HL-60 (cell line): ENCODE measurements around the gene ABCB10.
A peak's percentile ranks its signal among the peaks of the same experiment; 100 is the strongest.
"Not testable (repeated sequence)": the region's sequence is repeated elsewhere in the genome, so short reads cannot be mapped to it uniquely, and the experiment has no call there.

Experiments used
- DNase-seq, 2 experiments: peaks; one replicate each; pipeline ENCODE4 v3.0.0-alpha.2; 2010 to 2020; ENCODE audit warnings: low read depth in 1 of 2, low spot score in 1 of 2
- H3K27ac ChIP-seq: fragments of 250-450 bp; sonication (Bioruptor Pico); replicated peaks from 2 replicates; pipeline ENCODE4 v1.5.1; 2020; ENCODE audit warnings: mild to moderate bottlenecking, moderate library complexity
- H3K27me3 ChIP-seq: fragments of 250-450 bp; sonication (Bioruptor Pico); 2 replicates; pipeline ENCODE4 v1.5.1; 2021; ENCODE audit warnings: mild to moderate bottlenecking, moderate library complexity; ENCODE audit not compliant: insufficient read depth, poor library complexity, severe bottlenecking
- H3K4me3 ChIP-seq: replicated peaks from 2 replicates; pipeline ENCODE4 v1.5.1; 2011; ENCODE audit warnings: mild to moderate bottlenecking, control low read depth, low read length; ENCODE audit not compliant: insufficient read depth
- GABPA ChIP-seq: IDR thresholded peaks from 2 replicates; pipeline ENCODE4 v1.6.1; 2012; ENCODE audit warnings: low read depth
- POLR2AphosphoS5 ChIP-seq: IDR thresholded peaks from 2 replicates; pipeline ENCODE4 v1.6.1; 2012; ENCODE audit warnings: low read depth
- SPI1 ChIP-seq: IDR thresholded peaks from 2 replicates; pipeline ENCODE4 v1.6.1; 2012; ENCODE audit warnings: low read depth, mild to moderate bottlenecking, borderline replicate concordance
- TF ChIP-seq, protein P1 (sequence below): IDR thresholded peaks from one replicate; pipeline ENCODE4 v1.5.1; 2011; ENCODE audit warnings: low read length, control low read depth, inconsistent platforms; ENCODE audit not compliant: insufficient read depth
- TF ChIP-seq, protein P2 (sequence below): IDR thresholded peaks from 2 replicates; pipeline ENCODE4 v1.6.1; 2012; ENCODE audit warnings: low read depth; ENCODE audit not compliant: insufficient replicate concordance

ABCB10 gene

DNA sequence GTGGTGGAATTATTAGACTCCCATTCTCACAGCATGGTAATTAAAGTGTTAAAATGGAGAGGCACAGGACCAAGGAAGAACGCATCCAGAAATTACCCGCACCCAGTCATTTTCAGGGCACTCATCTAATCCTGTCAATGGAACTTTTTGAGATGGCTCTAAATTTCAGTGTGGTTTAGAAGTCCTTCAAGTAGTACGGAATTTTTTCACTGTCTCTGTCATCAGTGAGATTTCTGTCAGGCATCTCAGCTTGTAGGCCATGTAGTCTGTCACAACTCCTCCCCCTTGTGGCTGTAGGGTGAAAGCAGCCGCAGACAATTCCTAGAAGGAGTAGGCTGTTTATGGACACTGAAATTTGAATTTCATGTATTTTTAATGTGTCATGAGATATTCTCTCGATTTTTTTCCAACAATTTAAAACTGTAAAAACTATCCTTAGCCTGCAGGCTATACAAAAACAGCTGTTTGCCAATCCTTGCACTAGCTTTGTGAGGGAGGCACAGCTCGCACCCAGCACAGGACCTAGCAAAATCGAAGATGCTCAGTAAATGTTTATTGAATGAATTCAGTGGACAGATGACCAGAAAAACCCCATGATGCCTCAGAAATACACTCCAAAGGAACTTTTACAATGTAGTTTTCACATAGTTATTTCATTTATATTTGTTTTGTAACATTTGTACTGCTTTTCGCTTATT, 43.8 kb downstream of the ABCB10 start:
- no peak; the same call in 1 of the 2 replicates for TF ChIP-seq POLR2AphosphoS5
- TF ChIP-seq, protein P1, sequence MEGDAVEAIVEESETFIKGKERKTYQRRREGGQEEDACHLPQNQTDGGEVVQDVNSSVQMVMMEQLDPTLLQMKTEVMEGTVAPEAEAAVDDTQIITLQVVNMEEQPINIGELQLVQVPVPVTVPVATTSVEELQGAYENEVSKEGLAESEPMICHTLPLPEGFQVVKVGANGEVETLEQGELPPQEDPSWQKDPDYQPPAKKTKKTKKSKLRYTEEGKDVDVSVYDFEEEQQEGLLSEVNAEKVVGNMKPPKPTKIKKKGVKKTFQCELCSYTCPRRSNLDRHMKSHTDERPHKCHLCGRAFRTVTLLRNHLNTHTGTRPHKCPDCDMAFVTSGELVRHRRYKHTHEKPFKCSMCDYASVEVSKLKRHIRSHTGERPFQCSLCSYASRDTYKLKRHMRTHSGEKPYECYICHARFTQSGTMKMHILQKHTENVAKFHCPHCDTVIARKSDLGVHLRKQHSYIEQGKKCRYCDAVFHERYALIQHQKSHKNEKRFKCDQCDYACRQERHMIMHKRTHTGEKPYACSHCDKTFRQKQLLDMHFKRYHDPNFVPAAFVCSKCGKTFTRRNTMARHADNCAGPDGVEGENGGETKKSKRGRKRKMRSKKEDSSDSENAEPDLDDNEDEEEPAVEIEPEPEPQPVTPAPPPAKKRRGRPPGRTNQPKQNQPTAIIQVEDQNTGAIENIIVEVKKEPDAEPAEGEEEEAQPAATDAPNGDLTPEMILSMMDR: peak; percentile 84
- peak; percentile 39 to 79 for DNase-seq
- H3K27me3 ChIP-seq: no peaks in the 10 kb centered on the region

DNA sequence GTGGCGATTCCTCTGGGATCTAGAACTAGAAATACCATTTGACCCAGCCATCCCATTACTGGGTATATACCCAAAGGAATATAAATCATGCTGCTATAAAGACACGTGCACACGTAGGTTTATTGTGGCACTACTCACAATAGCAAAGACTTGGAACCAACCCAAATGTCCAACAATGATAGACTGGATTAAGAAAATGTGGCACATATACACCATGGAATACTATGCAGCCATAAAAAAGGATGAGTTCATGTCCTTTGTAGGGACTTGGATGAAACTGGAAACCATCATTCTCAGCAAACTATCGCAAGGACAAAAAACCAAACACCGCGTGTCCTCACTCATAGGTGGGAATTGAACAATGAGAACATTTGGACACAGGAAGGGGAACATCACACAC, 46.9 kb downstream of the ABCB10 start:
- H3K4me3 ChIP-seq, DNase-seq, H3K27ac ChIP-seq, H3K27me3 ChIP-seq: not testable (repeated sequence)

More for the DNA sequence above, 43.8 kb downstream of the ABCB10 start:
- Histone ChIP-seq H3K4me3 (no peak overlapping the region), H3K27ac (no peak overlapping the region)

DNA sequence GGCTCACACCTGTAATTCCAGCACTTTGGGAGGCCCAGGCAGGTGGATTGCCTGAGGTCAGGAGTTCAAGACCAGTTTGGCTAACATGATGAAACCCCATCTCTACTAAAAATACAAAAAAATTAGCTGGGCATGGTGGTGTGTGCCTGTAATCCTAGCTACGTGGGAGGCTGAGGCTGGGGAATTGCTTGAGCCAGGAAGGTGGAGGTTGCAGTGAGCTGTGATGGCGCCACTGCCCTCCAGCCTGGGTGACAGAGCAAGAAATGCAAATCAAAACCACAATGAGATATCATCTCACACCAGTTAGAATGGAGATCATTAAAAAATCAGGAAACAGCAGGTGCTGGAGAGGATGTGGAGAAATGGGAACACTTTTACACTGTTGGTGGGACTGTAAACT, 47.3 kb downstream of the ABCB10 start:
- not testable (repeated sequence) for H3K27me3 ChIP-seq, H3K27ac ChIP-seq, DNase-seq, H3K4me3 ChIP-seq

DNA sequence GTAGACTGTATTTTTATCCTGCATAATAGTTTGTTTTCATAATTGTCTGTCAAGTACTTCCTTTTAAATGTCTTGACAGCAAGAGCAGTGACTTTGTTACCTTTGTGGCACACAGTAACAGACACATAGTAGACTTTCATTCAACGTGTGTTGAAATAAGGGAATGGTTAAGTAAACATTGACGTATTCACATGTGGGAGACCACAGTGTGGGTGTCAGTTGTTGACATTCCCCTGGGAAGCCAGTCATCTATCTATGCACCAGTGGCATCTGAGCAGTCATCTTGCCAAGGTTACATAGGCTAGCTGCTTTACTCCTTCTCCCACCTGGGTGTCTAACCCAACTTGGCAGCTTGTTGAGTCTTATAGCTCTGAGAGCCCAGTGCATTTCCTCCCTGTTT, 48.9 kb downstream of the ABCB10 start:
- Histone ChIP-seq H3K27ac (peak overlapping the region; percentile 93), H3K4me3 (no peak overlapping the region), H3K27me3 (no peaks in the 10 kb centered on the region)
- TF ChIP-seq GABPA (no peak), POLR2AphosphoS5 (no peak), SPI1 (no peak)
- peak; percentile 23 to 60 for DNase-seq

DNA sequence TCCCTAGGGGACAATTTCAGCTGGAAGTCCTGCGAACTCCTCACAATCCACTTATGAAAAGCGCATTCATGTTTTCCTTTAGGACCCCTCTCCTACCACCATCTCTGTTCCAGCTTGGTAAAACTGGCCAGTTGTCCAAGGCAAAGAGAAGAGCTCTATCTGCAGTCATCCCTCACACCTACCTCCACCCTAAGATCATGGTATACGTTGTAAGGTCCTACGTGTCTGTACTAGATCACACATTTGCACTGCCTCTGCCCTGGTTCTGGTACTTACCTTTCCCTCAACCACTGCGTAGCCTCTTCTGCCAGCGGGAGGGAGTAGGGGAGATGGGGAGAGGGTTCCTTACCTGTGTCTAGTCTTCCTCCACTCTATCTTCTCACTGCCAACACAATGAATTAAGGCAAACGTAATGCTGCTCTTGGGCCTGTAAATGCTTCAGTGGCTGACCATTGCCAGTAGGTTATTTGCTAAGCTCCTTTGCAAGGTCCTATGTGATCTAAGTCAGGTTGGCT, 49.6 kb downstream of the ABCB10 start:
- TF ChIP-seq GABPA (no peak), SPI1 (no peak), POLR2AphosphoS5 (no peak)
- TF ChIP-seq, protein P2, sequence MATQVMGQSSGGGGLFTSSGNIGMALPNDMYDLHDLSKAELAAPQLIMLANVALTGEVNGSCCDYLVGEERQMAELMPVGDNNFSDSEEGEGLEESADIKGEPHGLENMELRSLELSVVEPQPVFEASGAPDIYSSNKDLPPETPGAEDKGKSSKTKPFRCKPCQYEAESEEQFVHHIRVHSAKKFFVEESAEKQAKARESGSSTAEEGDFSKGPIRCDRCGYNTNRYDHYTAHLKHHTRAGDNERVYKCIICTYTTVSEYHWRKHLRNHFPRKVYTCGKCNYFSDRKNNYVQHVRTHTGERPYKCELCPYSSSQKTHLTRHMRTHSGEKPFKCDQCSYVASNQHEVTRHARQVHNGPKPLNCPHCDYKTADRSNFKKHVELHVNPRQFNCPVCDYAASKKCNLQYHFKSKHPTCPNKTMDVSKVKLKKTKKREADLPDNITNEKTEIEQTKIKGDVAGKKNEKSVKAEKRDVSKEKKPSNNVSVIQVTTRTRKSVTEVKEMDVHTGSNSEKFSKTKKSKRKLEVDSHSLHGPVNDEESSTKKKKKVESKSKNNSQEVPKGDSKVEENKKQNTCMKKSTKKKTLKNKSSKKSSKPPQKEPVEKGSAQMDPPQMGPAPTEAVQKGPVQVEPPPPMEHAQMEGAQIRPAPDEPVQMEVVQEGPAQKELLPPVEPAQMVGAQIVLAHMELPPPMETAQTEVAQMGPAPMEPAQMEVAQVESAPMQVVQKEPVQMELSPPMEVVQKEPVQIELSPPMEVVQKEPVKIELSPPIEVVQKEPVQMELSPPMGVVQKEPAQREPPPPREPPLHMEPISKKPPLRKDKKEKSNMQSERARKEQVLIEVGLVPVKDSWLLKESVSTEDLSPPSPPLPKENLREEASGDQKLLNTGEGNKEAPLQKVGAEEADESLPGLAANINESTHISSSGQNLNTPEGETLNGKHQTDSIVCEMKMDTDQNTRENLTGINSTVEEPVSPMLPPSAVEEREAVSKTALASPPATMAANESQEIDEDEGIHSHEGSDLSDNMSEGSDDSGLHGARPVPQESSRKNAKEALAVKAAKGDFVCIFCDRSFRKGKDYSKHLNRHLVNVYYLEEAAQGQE: no peak
- TF ChIP-seq, protein P1: no peak
- no peaks in the 10 kb centered on the region for H3K27me3 ChIP-seq
- H3K27ac ChIP-seq: peak overlapping the region; percentile 93
- no peak for DNase-seq
- peak overlapping the region; percentile 95 for H3K4me3 ChIP-seq

DNA sequence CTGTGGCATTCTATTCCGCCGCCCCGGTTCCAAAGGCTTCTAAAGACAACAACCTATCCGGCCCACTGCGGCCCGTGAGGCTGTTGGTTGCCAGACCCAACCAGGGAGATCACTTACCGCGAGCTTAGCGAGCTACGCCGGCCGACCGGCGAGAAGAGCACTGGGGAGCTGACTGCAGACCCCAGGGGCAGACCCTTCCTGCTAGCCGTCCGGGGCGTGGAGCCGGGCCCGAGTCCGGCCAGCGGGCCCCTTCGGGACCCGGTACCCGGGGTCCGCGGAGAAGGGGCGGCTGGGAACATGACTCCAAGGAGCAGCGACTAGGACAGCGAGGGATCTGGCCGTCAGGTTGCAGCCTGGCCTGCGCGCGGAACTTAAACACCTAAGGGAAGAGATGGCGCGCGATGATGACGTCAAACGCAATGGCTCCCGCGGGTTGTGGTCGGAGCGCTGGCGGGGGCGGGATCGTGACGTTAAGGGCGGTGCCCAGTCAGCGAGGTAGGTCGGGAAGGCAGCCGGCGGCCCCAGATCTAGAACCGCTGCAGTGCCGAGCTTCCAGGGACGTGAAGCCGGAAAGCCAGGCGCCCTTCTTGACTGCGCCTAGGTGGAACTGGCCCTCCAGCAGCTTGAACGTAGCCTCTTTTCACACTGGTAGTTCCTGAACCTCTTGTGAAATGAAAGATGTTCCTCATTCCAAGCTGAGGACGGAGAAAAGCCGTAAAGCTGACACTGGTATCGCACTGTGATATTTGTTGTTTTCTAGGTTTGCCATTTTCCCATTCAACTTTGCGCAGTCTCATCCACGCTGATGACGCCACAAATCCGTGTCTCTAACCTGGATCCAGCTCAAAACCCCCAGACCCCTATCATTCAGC, 50.3 kb downstream of the ABCB10 start, which contains the start of gene NUP133:
TSS of gene NUP133 (minus strand) at position 391 of the 872 bp plus-strand sequence. CDS start at position 299, 92 bp downstream.
- DNase-seq: peak; percentile 98 to 99
- Histone ChIP-seq H3K27me3 (no peaks in the 10 kb centered on the region), H3K27ac (peak within 1 kb of the TSS; percentile 93), H3K4me3 (peak within 1 kb of the TSS; percentile 95)
- TF ChIP-seq, protein P1: no peak
- TF ChIP-seq POLR2AphosphoS5 (peak; percentile 93), GABPA (no peak)
- TF ChIP-seq, protein P2: peak; percentile 48
